Measurements from ENCODE around the gene CCN6.
"Not testable (repeated sequence)": the region's sequence is repeated elsewhere in the genome, so short reads cannot be mapped to it uniquely, and the experiment has no call there.

The CCN6 gene

DNA sequence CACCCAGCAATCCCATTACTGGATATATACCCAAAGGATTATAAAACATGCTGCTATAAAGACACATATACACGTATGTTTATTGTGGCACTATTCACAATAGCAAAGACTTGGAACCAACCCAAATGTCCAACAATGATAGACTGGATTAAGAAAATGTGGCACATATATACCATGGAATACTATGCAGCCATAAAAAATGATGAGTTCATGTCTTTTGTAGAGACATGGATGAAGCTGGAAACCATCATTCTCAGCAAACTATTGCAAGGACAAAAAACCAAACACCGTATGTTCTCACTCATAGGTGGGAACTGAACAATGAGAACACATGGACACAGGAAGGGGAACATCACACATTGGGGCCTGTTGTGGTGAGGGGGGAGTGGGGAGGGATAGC lies 52.1 kb downstream of the CCN6 start:
- not testable (repeated sequence) for H3K4me1 Mint-ChIP-seq (ENCODE audit: low read depth); H3K27ac Mint-ChIP-seq; H3K9me3 Mint-ChIP-seq; H3K4me3 Mint-ChIP-seq; H3K36me3 Mint-ChIP-seq (ENCODE audit: low read depth)
- H3K27me3 Mint-ChIP-seq (ENCODE audit: low read depth), result peaks cover 37% of the 10 kb centered on the region

GRCh38 chr6:112106562-112106961 lies 52.7 kb downstream of the CCN6 start:
- Mint-ChIP-seq H3K36me3 (ENCODE audit: low read depth) (no peaks in the 10 kb centered on the region), H3K4me1 (ENCODE audit: low read depth) (no peaks in the 10 kb centered on the region), H3K27me3 (ENCODE audit: low read depth) (peaks cover 38% of the 10 kb centered on the region), H3K27ac (no peak overlapping the region), H3K9me3 (no peaks in the 10 kb centered on the region), H3K4me3 (no peak overlapping the region)

DNA sequence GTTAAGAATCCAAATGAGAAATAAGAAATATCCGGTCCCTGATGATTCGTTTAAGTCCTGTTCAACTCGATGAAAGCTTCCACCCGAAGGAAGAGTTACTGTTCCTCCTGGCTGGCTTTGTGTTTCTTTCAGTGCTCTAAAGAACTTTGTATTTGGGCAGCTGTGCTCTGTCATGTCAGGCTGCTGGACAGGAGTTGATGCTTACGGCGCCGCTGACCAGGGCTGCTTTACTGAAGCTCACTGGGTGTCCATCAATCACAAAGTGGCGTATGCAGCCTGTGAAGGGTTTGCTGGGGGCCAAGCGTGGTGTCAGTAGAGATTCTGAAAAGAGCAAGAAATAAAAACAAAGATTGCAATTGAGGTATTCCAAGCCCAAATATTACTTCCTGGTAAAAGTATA lies 55.4 kb downstream of the CCN6 start:
- Mint-ChIP-seq H3K4me1 (ENCODE audit: low read depth) (no peaks in the 10 kb centered on the region), H3K9me3 (no peaks in the 10 kb centered on the region), H3K36me3 (ENCODE audit: low read depth) (no peaks in the 10 kb centered on the region), H3K27ac (no peak overlapping the region), H3K4me3 (no peak overlapping the region), H3K27me3 (ENCODE audit: low read depth) (peaks cover 42% of the 10 kb centered on the region)

- peaks cover 35% of the 10 kb centered on the region for H3K27me3 Mint-ChIP-seq (ENCODE audit: low read depth)
- H3K36me3 Mint-ChIP-seq (ENCODE audit: low read depth), result no peaks in the 10 kb centered on the region
- no peak overlapping the region for H3K4me3 Mint-ChIP-seq
Observed at GRCh38 chr6:112113431-112113830, 59.5 kb downstream of the CCN6 start.

DNA sequence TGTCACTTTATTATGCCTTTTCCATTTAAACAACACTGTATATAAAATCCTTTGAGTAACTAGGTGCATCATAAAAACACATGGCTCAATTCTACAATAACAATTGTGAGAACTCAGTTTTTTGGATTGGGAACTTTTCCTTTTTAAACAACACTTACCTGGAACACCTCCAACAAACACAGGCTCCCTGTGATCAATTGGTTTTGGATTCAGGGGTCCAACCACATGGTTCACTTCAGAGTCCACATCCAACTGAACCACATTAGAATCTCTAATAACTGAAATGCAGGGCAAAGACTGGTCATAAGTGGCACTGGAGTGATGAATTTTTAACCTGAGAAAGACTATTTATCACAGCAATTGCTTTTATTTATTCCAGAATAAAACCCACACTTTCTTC lies 60.0 kb downstream of the CCN6 start:
- H3K9me3 Mint-ChIP-seq, result no peaks in the 10 kb centered on the region
- peaks cover 34% of the 10 kb centered on the region for H3K27me3 Mint-ChIP-seq (ENCODE audit: low read depth)
- peaks cover 16% of the 10 kb centered on the region for H3K4me1 Mint-ChIP-seq (ENCODE audit: low read depth)
- H3K36me3 Mint-ChIP-seq (ENCODE audit: low read depth), result no peaks in the 10 kb centered on the region
- no peak overlapping the region for H3K4me3 Mint-ChIP-seq
- no peak overlapping the region for H3K27ac Mint-ChIP-seq

More at GRCh38 chr6:112113431-112113830, 59.5 kb downstream of the CCN6 start:
- Mint-ChIP-seq H3K4me1 (ENCODE audit: low read depth) (peaks cover 16% of the 10 kb centered on the region), H3K27ac (no peak overlapping the region), H3K9me3 (no peaks in the 10 kb centered on the region)

DNA sequence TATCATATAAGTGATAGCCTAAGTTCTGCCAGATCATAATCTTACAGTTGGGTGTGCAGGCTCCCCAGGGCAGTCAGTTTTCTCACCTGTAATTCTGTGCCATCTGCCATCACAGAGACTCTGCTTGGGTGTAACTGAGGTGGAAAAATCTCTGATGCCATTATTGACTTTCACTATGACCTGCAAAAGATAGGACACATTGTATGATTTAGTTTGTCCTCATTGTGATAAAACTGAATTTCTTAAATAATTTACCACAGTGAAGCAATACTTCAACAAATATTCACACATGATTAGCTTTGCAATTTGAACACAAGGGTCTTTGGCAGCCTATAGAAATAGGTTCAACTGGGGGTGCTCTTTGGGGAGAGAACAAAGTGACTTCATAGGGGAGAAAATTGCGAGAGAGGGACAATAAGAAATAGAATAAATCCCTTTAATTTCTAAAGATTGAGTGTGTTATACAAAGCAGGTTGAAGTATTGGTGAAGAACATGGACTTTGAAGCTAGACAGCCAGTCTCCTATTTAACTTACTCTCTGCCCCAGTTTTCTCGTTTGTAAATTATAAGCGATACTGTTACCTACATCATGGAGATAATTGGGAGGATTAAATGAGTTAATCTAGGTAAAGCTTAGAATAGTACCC lies 60.8 kb downstream of the CCN6 start:
- peaks cover 16% of the 10 kb centered on the region for H3K4me1 Mint-ChIP-seq (ENCODE audit: low read depth)
- H3K36me3 Mint-ChIP-seq (ENCODE audit: low read depth), result no peaks in the 10 kb centered on the region
- H3K4me3 Mint-ChIP-seq, result no peak overlapping the region
- no peak overlapping the region for H3K27ac Mint-ChIP-seq
- no peaks in the 10 kb centered on the region for H3K9me3 Mint-ChIP-seq
- H3K27me3 Mint-ChIP-seq (ENCODE audit: low read depth), result peaks cover 29% of the 10 kb centered on the region

DNA sequence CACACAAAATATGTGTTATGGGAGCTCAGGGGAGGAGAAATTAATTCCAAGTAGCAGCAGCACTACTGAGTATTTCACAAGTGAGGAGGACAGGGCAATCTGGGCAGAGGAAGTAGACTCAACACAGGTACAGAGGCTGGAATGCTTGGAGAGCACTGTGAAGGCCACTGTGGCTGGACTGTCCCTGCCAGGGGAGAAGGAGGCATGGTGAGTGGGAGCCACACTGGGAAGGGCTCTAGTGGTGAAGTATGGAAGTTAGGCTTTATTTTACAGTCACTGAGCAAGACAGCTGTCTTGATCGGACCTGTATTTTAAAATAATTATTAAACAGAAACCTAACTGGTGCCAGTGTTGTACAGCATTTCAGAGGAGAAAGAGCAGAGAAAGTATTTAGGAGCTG lies 62.3 kb downstream of the CCN6 start:
- peaks cover 29% of the 10 kb centered on the region for H3K27me3 Mint-ChIP-seq (ENCODE audit: low read depth)
- H3K4me1 Mint-ChIP-seq (ENCODE audit: low read depth), result peaks cover 16% of the 10 kb centered on the region
- no peaks in the 10 kb centered on the region for H3K36me3 Mint-ChIP-seq (ENCODE audit: low read depth)
- no peak overlapping the region for H3K4me3 Mint-ChIP-seq
- H3K9me3 Mint-ChIP-seq, result no peaks in the 10 kb centered on the region
- H3K27ac Mint-ChIP-seq, result no peak overlapping the region

DNA sequence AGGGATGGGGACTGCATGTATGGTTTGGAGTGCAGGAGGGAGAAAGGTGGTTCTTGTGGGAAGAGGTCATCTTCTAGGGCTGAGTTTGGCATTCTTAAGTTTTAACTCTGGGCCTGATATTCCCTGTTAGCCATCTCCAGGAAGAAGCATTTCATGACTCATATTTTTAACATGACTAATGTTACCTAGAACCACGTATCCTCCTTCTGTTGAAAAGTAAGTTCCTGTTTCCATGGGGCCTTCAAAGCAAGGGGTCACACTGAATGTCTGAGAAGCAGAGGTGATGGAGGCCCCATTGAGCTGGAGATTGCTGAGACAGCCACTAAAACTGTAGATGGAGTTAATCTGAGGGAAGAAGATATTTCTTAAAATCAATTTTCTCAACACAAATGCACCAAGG lies 63.6 kb downstream of the CCN6 start:
- Mint-ChIP-seq H3K4me3 (peak overlapping the region; percentile 9), H3K36me3 (ENCODE audit: low read depth) (no peaks in the 10 kb centered on the region), H3K27me3 (ENCODE audit: low read depth) (peaks cover 18% of the 10 kb centered on the region), H3K27ac (no peak overlapping the region), H3K4me1 (ENCODE audit: low read depth) (peaks cover 16% of the 10 kb centered on the region), H3K9me3 (no peaks in the 10 kb centered on the region)

DNA sequence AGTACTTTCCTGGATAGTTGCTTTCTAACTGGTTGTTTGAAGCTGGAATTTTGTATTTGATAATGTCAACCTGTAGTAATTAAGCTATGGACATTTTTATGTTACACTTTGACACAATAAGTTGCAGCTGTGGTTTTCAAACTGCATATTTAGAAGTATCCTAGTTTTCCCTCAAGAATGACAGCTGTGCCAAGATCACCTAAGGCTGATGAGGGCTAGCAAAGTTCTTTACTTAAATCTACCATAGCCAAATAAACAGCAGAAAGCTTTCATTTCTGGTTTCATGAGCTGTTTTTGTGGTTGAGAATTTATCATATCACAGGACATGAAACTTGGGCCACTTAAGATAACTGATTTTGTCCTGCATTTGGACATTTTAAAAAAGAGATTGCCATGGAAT lies 64.1 kb downstream of the CCN6 start:
- Mint-ChIP-seq H3K36me3 (ENCODE audit: low read depth) (no peaks in the 10 kb centered on the region), H3K4me1 (ENCODE audit: low read depth) (peaks cover 16% of the 10 kb centered on the region), H3K4me3 (no peak overlapping the region), H3K9me3 (no peaks in the 10 kb centered on the region), H3K27ac (no peak overlapping the region), H3K27me3 (ENCODE audit: low read depth) (peaks cover 16% of the 10 kb centered on the region)

All from T-helper 1 cell treated with Interleukin-12 subunit alpha and Interleukin-12 subunit beta and Interleukin-4 antibody, amounts not matched to agents 30 μg/mL and 1 μg/mL, for 36 hours (primary cell).